Esophagus squamous epithelium (tissue), 5 donors: ENCODE results near the gene PSD2. TPM values are rescaled to one million over a fixed set of nuclear protein-coding genes. Genes with fewer than 3 reads are reported as not detected.

ENCODE experiments used
- DNase-seq: peaks from one replicate; lab custom pipeline; 2025; lab: John Stamatoyannopoulos, UW
- H3K27ac ChIP-seq, 4 donors: fragments of 200-600 bp; sonication (generic); one replicate each; pipeline ENCODE4 v1.5.1; 2016 to 2019; ENCODE audit warnings: mild to moderate bottlenecking in 1 of 4
- H3K27me3 ChIP-seq, 4 donors: fragments of 200-600 bp; sonication (generic); 1 replicate in 3 of 4; 2 replicates in 1 of 4; pipeline versions ENCODE4 v1.5.1 to v1.6.0; 2017 to 2021; ENCODE audit warnings: antibody characterized with exemption in 1 of 4
- H3K36me3 ChIP-seq, 3 donors: fragments of 200-600 bp; sonication (generic); one replicate each; pipeline ENCODE4 v1.5.1; 2016 to 2019
- H3K4me1 ChIP-seq, 3 donors: fragments of 200-600 bp; sonication (generic); one replicate each; pipeline ENCODE4 v1.5.1; 2017 to 2019
- H3K4me3 ChIP-seq, 4 donors: fragments of 200-600 bp; sonication (generic); 1 replicate in 3 of 4; 2 replicates in 1 of 4; pipeline ENCODE4 v1.5.1; 2016 to 2019; ENCODE audit warnings: mild to moderate bottlenecking in 2 of 4, moderate library complexity in 1 of 4
- H3K9me3 ChIP-seq, 3 donors: fragments of 200-600 bp; sonication (generic); one replicate each; pipeline ENCODE4 v1.5.1; 2016 to 2019
- CTCF ChIP-seq, 6 experiments: fragments of 450-650 bp in 4 of 6; fragments of 200-600 bp in 2 of 6; sonication (generic) in 2 of 6; IDR thresholded peaks; one replicate each; pipeline ENCODE4 v1.5.1; 2016 to 2019; ENCODE audit warnings: antibody characterized with exemption in 6 of 6, mild to moderate bottlenecking in 4 of 6, moderate library complexity in 4 of 6
- POLR2A ChIP-seq, 4 donors: fragments of 450-650 bp; IDR thresholded peaks; one replicate each; pipeline ENCODE4 v1.6.1; 2017; ENCODE audit warnings: antibody characterized with exemption in 4 of 4, mild to moderate bottlenecking in 4 of 4, moderate library complexity in 3 of 4
- WGBS, 2 donors: methylation state at CpG; one replicate each; pipeline ENCODE4 v1.1.5; 2018; 5-methylcytosine and 5-hydroxymethylcytosine counted together
- intact Hi-C: fragments of 100-400 bp; cut with DNase I; formaldehyde crosslinking; loops from one replicate; pipeline ENCODE4 v1.15.0; 2022
- total RNA-seq, 4 donors: library from RNA; depleted of rRNA; stranded (reverse); fragments of >200 nt; gene quantifications; one replicate each; pipeline ENCODE4 v1.1.0, GENCODE V29; 2016
- donor health status: DM: yes; HTN: yes; CAD: no.

PSD2 gene
- total RNA-seq, 4 donors from 2014 or later: not detected

GRCh38 chr5:139794067-139794846 is 1.4 kb upstream of the PSD2 start:
- Histone ChIP-seq H3K27ac (no peak overlapping the region), H3K27me3 (peaks cover 8 to 63% (median 14%) of the 10 kb centered on the region in 4 donors), H3K36me3 (no peaks in the 10 kb centered on the region), H3K4me3 (no peak overlapping the region), H3K4me1 (peaks cover 9 to 18% (median 13%) of the 10 kb centered on the region in 3 donors), H3K9me3 (no peaks in the 10 kb centered on the region)
- DNase-seq: no peak
- intact Hi-C loops: no loop called here
- no peak for TF ChIP-seq POLR2A (IDR thresholded peaks at IDR 0.05)
- no peak for TF ChIP-seq CTCF (IDR thresholded peaks at IDR 0.05)
- WGBS, 2 donors: 59 to 79% methylated on average over 4 of the region's 6 CpGs

- Histone ChIP-seq H3K9me3 (no peaks in the 10 kb centered on the region), H3K27ac (no peak overlapping the region), H3K27me3 (peaks cover 8 to 83% (median 14%) of the 10 kb centered on the region in 4 donors), H3K4me3 (peak overlapping the region in 2 of 4 donors; percentile 50 to 64), H3K4me1 (peaks cover 9 to 18% (median 13%) of the 10 kb centered on the region in 3 donors), H3K36me3 (no peaks in the 10 kb centered on the region)
- WGBS, 2 donors: 0% methylated on average over 7 of the region's 47 CpGs; no CpG with 5 or more reads in 1 of the 2 donors
- DNase-seq: no peak
- no peak for TF ChIP-seq POLR2A (IDR thresholded peaks at IDR 0.05)
- no peak for TF ChIP-seq CTCF (IDR thresholded peaks at IDR 0.05)
- intact Hi-C loops: no loop called here
These were observed 626 bp downstream of the PSD2 start for GRCh38 chr5:139796061-139796806.

- no peak for TF ChIP-seq POLR2A (IDR thresholded peaks at IDR 0.05)
- no peak for TF ChIP-seq CTCF (IDR thresholded peaks at IDR 0.05)
- Histone ChIP-seq H3K27me3 (peaks cover 8 to 94% (median 14%) of the 10 kb centered on the region in 4 donors), H3K36me3 (no peaks in the 10 kb centered on the region), H3K27ac (no peak overlapping the region), H3K9me3 (no peaks in the 10 kb centered on the region), H3K4me1 (peaks cover 9 to 18% (median 13%) of the 10 kb centered on the region in 3 donors), H3K4me3 (no peak overlapping the region)
- DNase-seq: no peak
- intact Hi-C loops: no loop called here
- WGBS, 2 donors: 83% methylated on average over 1 of the region's 3 CpGs; no CpG with 5 or more reads in 1 of the 2 donors
These were observed 1.7 kb downstream of the PSD2 start for GRCh38 chr5:139797335-139797734.

- Histone ChIP-seq H3K9me3 (no peaks in the 10 kb centered on the region), H3K27ac (no peak overlapping the region), H3K36me3 (no peaks in the 10 kb centered on the region), H3K4me3 (no peak overlapping the region), H3K4me1 (peaks cover 9 to 18% (median 13%) of the 10 kb centered on the region in 3 donors), H3K27me3 (peaks cover 8 to 98% (median 14%) of the 10 kb centered on the region in 4 donors)
- intact Hi-C loops: no loop called here
- TF ChIP-seq POLR2A (IDR thresholded peaks at IDR 0.05): no peak
- no peak for TF ChIP-seq CTCF (IDR thresholded peaks at IDR 0.05)
- 60 to 76% methylated on average over 7 to 8 of the region's 9 CpGs for WGBS, 2 donors
- DNase-seq: no peak
These were observed 2.4 kb downstream of the PSD2 start for GRCh38 chr5:139797856-139798510.
